SH-SY5Y (cell line): ENCODE results near the gene SLIT1.

Source experiments
- GATA2 ChIP-seq: IDR thresholded peaks from 2 replicates; pipeline ENCODE4 v1.6.1; 2011; ENCODE audit warnings: mild to moderate bottlenecking, low read depth, low read length
- GATA3 ChIP-seq: IDR thresholded peaks from 2 replicates; pipeline ENCODE4 v1.6.1; 2011; ENCODE audit warnings: low read depth, mild to moderate bottlenecking, low read length, moderate library complexity

The SLIT1 gene

GRCh38 chr10:96996275-96996965, 189.3 kb downstream of the SLIT1 start:
- TF ChIP-seq GATA2 (no peak), GATA3 (no peak)

GRCh38 chr10:96995851-96996250, 189.9 kb downstream of the SLIT1 start:
- no peak for TF ChIP-seq GATA2
- TF ChIP-seq GATA3, result no peak

- TF ChIP-seq GATA3 (no peak), GATA2 (no peak)
Observed at GRCh38 chr10:96992721-96993120, 193.0 kb downstream of the SLIT1 start.

DNA sequence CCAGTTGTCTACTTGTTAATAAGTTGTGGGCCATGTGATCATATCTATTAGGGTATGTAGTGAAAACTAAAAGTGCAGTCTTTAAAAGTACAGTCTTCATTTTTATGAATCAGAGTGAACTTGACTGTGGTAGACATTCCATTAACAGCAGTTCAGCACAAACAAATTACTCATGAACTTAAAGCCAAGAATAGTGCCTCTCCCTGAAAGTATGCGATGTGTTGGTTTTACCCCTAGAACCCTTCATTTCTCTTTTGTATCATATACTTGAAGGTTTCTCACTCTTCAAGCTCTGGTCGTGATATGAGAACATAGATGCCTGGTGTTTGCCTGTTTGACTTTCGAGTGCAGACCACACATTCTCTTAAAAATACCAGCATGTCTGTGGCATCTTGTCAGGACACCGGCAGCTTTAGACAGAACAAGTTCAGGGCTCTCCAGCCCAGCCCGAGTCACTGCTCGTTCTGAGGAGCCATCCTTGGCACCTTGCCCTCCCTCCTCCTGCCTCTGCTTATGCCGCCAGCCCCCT, 194.4 kb downstream of the SLIT1 start:
- TF ChIP-seq GATA3 (no peak), GATA2 (no peak)

DNA sequence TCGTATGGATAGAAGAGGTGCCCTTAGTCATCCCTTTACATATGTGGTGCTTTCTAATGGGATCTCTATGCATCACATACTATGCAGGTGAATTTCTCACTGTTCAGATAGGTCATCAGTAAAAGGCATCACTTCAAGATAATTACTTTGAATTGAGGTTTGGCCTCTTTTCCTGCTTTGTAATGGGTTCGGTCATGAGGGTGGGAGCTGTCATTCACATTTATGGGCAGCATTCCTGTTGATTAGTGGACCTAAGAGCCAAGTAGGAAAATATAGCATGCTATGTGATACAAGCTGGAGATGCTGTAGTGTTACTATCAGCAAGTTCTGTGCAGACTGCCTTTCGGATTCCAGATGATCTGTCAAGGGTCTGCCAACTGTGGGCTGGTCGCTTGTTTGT, 197.3 kb downstream of the SLIT1 start:
- TF ChIP-seq GATA3, result no peak
- TF ChIP-seq GATA2, result no peak

GRCh38 chr10:96987842-96988175, 197.9 kb downstream of the SLIT1 start:
- TF ChIP-seq GATA2 (no peak), GATA3 (no peak)

GRCh38 chr10:96987141-96987841, 198.5 kb downstream of the SLIT1 start:
- no peak for TF ChIP-seq GATA3
- no peak for TF ChIP-seq GATA2

DNA sequence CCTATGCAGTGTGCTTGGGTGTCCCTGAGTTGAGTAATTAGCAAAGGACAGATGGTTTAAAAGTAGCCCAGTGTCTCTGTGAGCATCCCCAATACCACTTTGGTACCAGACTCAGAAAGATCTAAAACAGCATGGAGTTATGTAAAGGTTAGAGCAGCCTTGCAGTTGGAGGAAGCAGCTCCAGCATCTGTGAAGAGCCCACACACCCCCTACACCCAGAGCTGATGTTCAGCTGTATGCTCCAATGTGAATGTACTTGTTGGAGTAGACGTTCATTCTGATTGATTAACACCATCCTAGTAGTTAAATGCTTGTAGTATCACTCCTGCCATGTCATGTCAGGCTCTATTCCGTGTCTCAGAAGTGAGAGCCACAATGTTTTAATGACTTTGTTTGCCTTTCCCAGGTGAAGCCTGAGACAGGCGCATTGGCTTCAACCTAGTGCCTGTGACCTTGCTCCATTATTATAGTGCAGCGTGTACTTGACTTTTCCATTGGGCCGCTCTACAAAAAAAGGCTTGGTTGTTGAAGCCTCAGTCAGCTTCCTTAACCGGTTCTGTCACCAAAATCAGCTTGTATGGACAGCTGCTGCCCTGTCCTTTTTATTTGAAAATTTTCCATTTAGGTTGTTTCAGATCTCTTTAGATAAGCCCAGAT, 199.4 kb downstream of the SLIT1 start:
- no peak for TF ChIP-seq GATA3
- TF ChIP-seq GATA2, result no peak

DNA sequence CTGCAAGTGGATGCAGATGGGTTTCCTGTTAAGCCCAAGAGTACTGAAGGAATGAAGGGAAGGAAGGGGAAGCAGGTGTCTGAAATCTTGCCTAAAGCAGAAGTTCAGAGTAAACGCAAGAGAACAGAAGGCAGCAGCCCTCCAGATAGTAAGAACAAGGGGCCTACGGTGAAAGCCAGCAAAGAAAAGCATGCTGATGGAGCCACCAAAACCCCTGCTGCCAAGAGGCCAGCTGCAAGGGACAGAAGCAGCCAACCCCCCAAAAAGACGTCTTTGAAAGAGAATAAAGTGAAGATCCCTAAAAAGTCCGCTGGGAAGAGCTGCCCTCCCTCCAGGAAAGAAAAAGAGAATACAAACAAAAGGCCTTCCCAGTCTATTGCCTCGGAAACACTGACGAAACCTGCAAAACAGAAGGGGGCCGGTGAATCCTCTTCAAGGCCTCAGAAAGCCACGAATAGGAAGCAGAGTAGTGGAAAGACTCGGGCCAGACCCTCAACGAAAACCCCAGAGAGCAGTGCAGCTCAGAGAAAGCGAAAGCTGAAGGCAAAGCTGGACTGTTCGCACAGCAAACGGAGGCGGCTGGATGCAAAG, 201.1 kb downstream of the SLIT1 start:
- no peak for TF ChIP-seq GATA3
- TF ChIP-seq GATA2, result no peak

- TF ChIP-seq GATA3 (no peak), GATA2 (no peak)
Observed at GRCh38 chr10:96982149-96982930, 203.4 kb downstream of the SLIT1 start.

- TF ChIP-seq GATA3 (no peak), GATA2 (no peak)
Observed at GRCh38 chr10:96978621-96979154, 207.1 kb downstream of the SLIT1 start.

DNA sequence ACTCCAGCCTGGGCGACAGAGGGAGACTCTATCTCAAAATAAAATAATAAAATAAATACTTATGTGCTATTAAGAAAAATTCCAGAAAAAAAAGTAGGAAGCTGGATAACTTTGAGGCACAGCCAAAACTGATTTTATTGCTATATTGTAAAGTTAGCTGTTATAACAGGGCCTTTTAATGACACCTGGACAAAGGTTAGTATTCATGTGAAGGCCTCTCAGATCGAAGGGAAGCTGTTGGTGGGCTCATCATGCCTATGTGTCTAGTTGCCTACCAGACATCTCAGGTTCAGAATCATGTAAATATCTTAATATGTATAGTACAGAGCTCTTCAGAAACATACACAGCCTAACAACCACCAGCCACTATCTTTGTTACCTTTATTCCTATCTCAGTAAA, 210.6 kb downstream of the SLIT1 start:
- TF ChIP-seq GATA2 (no peak), GATA3 (no peak)

GRCh38 chr10:96973809-96974747, 211.7 kb downstream of the SLIT1 start:
- TF ChIP-seq GATA3, result no peak
